IPS-20b (cell line): ENCODE results near the gene FAM131A.

Experiments used
- H3K27ac ChIP-seq: one replicate; pipeline ENCODE4 v1.5.1; 2013; ENCODE audit warnings: low read length
- H3K27me3 ChIP-seq: 2 replicates; pipeline ENCODE4 v1.6.1; 2013; ENCODE audit warnings: mild to moderate bottlenecking, low read length, inconsistent platforms; ENCODE audit not compliant: insufficient read depth
- H3K36me3 ChIP-seq: 2 replicates; pipeline ENCODE4 v1.6.1; 2013; ENCODE audit warnings: low read depth, mild to moderate bottlenecking, inconsistent platforms, low read length, moderate library complexity; ENCODE audit not compliant: insufficient read depth
- H3K4me1 ChIP-seq: 2 replicates; pipeline ENCODE4 v1.6.1; 2013; ENCODE audit warnings: mild to moderate bottlenecking, control low read depth, inconsistent platforms, low read length, moderate library complexity; ENCODE audit not compliant: insufficient read depth
- H3K4me3 ChIP-seq: 2 replicates; pipeline ENCODE4 v1.5.1; 2013; ENCODE audit warnings: mild to moderate bottlenecking, low read length, inconsistent platforms
- H3K9ac ChIP-seq: 2 replicates; pipeline ENCODE4 v1.6.1; 2013; ENCODE audit warnings: low read depth, mild to moderate bottlenecking, inconsistent platforms, low read length, moderate library complexity
- H3K9me3 ChIP-seq: 2 replicates; pipeline ENCODE4 v1.6.1; 2013; ENCODE audit warnings: mild to moderate bottlenecking, low read depth, low read length, inconsistent platforms; ENCODE audit not compliant: insufficient read depth

Gene FAM131A

DNA sequence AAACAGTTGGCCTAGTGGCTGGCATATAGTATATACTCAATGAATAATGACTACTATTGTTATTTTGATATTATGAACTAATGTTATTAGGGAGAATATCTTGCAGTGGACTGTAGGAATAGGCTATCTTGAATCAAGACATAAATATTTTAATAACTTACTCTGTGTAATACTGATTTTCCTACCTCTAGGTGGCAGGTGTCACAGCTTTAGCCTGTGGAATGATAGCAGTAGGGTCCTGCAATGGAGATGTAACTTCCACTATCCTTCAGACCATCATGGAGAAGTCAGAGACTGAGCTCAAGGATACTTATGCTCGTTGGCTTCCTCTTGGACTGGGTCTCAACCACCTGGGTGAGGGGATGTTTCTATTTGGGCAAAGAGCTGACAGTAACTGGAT is 31.8 kb upstream of the FAM131A start:
- no peak overlapping the region for H3K9ac ChIP-seq
- H3K36me3 ChIP-seq, result peaks cover 86% of the 10 kb centered on the region
- no peaks in the 10 kb centered on the region for H3K4me1 ChIP-seq
- H3K27ac ChIP-seq, result no peak overlapping the region
- H3K4me3 ChIP-seq, result no peak overlapping the region
- no peaks in the 10 kb centered on the region for H3K27me3 ChIP-seq
- H3K9me3 ChIP-seq, result no peaks in the 10 kb centered on the region

DNA sequence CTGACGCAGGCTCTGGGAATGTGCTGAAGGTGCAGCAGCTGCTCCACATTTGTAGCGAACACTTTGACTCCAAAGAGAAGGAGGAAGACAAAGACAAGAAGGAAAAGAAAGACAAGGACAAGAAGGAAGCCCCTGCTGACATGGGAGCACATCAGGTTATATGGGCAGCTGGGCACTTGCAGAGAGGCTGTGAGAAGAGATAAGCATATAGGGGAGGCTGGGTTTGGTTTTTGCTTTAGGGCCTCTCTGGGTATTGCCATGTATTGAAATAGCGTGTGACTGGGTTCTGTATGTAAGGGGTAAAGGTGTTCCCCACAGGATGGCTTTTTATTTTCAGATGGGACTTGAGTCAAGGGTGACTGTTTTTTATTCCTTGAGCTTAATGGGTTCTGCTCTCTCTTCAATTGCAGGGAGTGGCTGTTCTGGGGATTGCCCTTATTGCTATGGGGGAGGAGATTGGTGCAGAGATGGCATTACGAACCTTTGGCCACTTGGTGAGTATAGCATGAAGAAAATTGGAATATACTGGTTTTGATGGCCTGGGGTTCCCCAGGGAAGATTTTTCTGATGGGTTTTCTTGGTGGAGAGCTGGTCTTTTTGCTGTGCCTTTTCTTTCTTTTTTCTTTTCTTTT is 30.9 kb upstream of the FAM131A start:
- no peak overlapping the region for H3K4me3 ChIP-seq
- H3K36me3 ChIP-seq, result peaks cover 78% of the 10 kb centered on the region
- no peaks in the 10 kb centered on the region for H3K4me1 ChIP-seq
- no peaks in the 10 kb centered on the region for H3K9me3 ChIP-seq
- no peak overlapping the region for H3K27ac ChIP-seq
- no peaks in the 10 kb centered on the region for H3K27me3 ChIP-seq
- H3K9ac ChIP-seq, result no peak overlapping the region

DNA sequence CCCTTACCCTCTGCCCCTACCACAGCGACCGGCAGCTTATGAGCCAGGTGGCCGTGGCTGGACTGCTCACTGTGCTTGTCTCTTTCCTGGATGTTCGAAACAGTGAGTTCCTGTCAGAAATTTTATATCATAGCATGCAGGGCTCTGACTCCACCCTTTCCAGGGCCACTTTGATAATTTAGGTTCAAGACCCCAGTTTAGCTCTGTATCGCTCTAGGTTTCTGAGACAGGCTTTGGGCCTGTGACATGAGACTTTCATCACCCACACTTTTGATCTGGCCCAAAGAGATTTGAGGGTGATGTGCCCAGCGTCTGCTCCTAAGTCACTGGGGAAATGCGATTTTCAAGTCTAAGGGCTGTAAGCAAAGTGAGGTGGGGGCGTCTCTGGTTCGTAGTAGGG is 29.5 kb upstream of the FAM131A start:
- H3K27me3 ChIP-seq, result no peaks in the 10 kb centered on the region
- H3K36me3 ChIP-seq, result peaks cover 63% of the 10 kb centered on the region
- H3K4me1 ChIP-seq, result no peaks in the 10 kb centered on the region
- H3K9ac ChIP-seq, result no peak overlapping the region
- H3K9me3 ChIP-seq, result no peaks in the 10 kb centered on the region
- H3K4me3 ChIP-seq, result no peak overlapping the region
- no peak overlapping the region for H3K27ac ChIP-seq

DNA sequence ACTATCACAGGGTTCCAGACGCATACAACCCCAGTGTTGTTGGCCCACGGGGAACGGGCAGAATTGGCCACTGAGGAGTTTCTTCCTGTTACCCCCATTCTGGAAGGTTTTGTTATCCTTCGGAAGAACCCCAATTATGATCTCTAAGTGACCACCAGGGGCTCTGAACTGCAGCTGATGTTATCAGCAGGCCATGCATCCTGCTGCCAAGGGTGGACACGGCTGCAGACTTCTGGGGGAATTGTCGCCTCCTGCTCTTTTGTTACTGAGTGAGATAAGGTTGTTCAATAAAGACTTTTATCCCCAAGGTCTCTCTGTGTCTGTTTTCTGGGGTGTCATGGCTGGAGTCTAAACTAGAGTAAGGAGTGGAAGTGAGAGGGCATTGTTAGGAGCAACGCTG is 28.7 kb upstream of the FAM131A start:
- no peaks in the 10 kb centered on the region for H3K27me3 ChIP-seq
- H3K9me3 ChIP-seq, result no peaks in the 10 kb centered on the region
- peaks cover 55% of the 10 kb centered on the region for H3K36me3 ChIP-seq
- H3K4me1 ChIP-seq, result no peaks in the 10 kb centered on the region
- no peak overlapping the region for H3K4me3 ChIP-seq
- no peak overlapping the region for H3K27ac ChIP-seq
- no peak overlapping the region for H3K9ac ChIP-seq

DNA sequence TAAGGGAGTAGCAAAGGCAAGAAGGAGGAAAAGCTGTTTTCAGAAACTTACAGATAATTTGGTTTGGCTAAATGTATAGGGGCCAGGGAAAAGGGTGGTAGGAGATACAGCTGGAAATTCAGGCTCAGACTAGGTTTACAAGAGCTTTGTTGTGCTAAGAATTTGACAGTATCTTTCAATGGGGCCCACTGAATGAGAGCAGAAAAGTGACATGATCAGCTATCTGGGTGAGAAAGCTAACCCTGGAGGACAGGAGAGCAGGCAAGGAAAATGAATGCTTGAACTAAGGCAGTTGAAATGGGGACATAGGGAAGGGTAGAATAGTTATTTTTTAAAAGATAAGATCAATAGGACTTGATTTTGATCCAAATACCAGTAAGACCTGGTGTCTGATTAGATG is 25.8 kb upstream of the FAM131A start:
- H3K27me3 ChIP-seq, result no peaks in the 10 kb centered on the region
- no peaks in the 10 kb centered on the region for H3K9me3 ChIP-seq
- peaks cover 33% of the 10 kb centered on the region for H3K36me3 ChIP-seq
- H3K9ac ChIP-seq, result no peak overlapping the region
- no peak overlapping the region for H3K4me3 ChIP-seq
- no peak overlapping the region for H3K27ac ChIP-seq
- H3K4me1 ChIP-seq, result no peaks in the 10 kb centered on the region

DNA sequence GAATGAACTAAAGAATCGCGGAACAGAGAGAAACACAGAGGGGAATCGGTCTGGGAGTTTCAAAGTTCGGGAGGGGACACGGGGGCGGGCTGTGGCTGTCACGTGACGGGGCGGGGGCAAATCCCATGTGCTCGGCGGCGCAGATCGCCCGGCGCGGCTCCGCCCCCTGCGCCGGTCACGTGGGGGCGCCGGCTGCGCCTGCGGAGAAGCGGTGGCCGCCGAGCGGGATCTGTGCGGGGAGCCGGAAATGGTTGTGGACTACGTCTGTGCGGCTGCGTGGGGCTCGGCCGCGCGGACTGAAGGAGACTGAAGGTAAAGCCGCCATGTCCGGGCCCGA is 23.1 kb upstream of the FAM131A start, which contains the start of gene EIF4G1:
Gene EIF4G1, plus strand, starts transcription at position 244 of the 337 bp plus-strand sequence. CDS start 1,191 bp downstream, outside the sequence.
- Histone ChIP-seq H3K27ac (peak within 1 kb of the TSS; percentile 84), H3K9me3 (no peaks in the 10 kb centered on the region), H3K4me3 (peak within 1 kb of the TSS; percentile 97), H3K9ac (peak within 1 kb of the TSS; percentile 94), H3K36me3 (peaks cover 33% of the 10 kb centered on the region), H3K27me3 (no peaks in the 10 kb centered on the region), H3K4me1 (no peaks in the 10 kb centered on the region)

DNA sequence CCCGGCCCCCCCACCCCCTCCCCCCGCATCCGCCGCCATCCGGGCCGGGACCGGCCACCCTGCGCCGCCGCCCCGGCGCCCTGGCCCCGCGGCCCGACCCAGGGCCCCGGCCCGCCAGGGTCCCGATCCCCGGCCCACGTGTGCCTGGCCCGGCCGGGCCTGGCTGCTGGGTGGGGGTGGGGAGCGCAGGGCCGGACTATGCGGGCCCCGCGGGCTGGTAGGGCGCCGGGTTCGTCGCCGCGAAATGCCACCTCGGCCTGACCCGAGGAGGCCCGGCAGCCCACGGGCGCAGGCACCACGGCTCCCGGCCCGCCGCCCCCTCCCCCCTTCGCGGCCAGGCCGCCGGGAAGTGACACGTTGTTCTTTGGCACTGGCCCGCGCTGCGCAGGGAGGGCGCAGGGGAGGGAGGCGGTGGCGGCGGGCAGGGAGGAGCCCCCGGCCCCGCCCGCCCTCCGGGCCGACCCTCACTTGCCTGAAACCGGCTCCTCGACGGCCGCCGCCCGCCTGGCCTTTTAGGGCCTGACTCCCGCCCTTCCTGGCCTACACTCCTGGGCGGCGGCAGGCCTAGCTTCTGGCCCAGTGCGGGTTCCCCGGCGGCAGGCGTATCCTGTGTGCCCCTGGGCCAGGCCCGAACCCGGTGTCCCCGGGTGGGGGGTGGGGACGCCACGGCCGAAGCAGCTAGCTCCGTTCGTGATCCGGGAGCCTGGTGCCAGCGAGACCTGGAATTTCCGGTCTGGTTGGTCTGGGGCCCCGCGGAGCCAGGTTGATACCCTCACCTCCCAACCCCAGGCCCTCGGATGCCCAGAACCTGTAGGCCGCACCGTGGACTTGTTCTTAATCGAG is 22.5 kb upstream of the FAM131A start:
- Histone ChIP-seq H3K9ac (peak overlapping the region; percentile 94), H3K4me1 (no peaks in the 10 kb centered on the region), H3K36me3 (peaks cover 38% of the 10 kb centered on the region), H3K4me3 (peak overlapping the region; percentile 97), H3K9me3 (no peaks in the 10 kb centered on the region), H3K27ac (peak overlapping the region; percentile 84), H3K27me3 (no peaks in the 10 kb centered on the region)

DNA sequence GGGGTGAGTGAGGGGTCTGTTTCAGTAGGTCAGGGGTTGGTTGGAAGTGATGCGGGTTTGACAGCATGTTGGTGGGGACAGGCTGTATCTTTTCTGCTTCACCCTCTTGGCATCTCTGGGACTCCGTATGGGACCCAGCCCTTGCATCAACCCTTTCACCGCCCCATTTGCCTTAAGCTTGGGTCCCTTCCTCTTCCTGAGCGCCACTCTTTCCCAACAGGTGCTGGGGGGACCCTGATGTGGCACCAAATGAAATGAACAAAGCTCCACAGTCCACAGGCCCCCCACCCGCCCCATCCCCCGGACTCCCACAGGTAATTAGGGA is 21.9 kb upstream of the FAM131A start:
- no peaks in the 10 kb centered on the region for H3K4me1 ChIP-seq
- H3K27ac ChIP-seq, result peak overlapping the region; percentile 84
- peak overlapping the region; percentile 94 for H3K9ac ChIP-seq
- no peaks in the 10 kb centered on the region for H3K9me3 ChIP-seq
- peaks cover 44% of the 10 kb centered on the region for H3K36me3 ChIP-seq
- peak overlapping the region; percentile 97 for H3K4me3 ChIP-seq
- H3K27me3 ChIP-seq, result no peaks in the 10 kb centered on the region

DNA sequence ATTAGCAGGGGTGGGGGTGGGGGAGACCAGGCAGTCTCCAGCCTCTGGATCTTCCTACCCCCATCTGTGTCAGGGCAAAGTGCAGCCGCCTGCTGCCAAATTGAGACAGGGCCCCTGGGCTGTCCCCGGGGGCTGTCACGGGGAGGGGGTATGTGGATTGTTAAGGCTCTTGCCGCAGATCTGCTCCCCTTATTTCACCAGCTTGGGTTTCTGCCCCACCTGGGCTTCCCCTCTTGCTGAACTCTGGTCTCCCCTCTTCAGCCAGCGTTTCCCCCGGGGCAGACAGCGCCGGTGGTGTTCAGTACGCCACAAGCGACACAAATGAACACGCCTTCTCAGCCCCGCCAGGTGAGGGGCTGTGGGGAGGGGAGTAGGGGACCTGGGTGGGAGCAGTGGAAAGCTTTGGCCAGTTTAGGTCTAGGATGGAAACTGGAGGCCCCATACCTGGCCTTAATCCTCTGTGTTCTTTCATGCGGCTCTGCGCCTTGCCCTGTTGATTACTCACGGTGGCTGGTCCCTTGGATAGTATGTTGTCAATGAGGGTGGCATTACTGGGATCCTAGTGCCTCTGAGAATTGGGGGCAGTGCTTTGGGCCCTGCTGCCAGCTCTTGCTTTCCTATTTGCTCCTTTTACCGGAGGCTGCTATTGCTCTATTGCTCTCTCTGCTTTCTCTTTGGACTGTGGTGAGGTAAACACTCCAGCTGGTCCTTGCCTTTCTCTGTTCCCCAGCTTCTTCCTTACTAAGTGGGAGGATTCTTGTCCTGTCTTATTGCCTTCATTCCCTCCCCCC is 21.3 kb upstream of the FAM131A start:
- Histone ChIP-seq H3K4me3 (peak overlapping the region; percentile 97), H3K9ac (peak overlapping the region; percentile 94; the same call in 1 of the 2 replicates), H3K27me3 (no peaks in the 10 kb centered on the region), H3K27ac (no peak overlapping the region), H3K36me3 (peaks cover 49% of the 10 kb centered on the region), H3K9me3 (no peaks in the 10 kb centered on the region), H3K4me1 (no peaks in the 10 kb centered on the region)

DNA sequence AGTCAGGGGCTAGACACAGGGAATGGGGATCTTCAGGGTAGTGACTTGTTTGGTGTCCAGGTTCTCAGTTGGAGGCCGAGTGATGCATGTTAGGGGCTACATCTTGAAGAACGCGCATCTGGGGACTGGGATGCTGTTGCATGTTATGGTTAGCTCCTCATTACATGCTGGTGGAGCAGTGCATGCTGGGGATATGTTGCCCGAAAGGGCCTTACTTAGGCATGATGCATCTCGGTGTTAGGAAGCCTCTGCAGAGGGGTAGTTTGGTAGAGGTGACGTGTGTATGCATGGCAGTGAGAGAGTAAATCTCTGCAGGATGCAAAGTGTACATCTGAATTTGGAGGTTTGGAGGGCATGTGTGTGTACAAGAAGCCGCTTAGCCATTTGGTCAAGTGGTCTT is 20.6 kb upstream of the FAM131A start:
- no peak overlapping the region for H3K27ac ChIP-seq
- no peaks in the 10 kb centered on the region for H3K27me3 ChIP-seq
- peak overlapping the region; percentile 97; the same call in 1 of the 2 replicates for H3K4me3 ChIP-seq
- no peaks in the 10 kb centered on the region for H3K9me3 ChIP-seq
- peak overlapping the region; percentile 94; the same call in 1 of the 2 replicates for H3K9ac ChIP-seq
- no peaks in the 10 kb centered on the region for H3K4me1 ChIP-seq
- peaks cover 57% of the 10 kb centered on the region for H3K36me3 ChIP-seq

DNA sequence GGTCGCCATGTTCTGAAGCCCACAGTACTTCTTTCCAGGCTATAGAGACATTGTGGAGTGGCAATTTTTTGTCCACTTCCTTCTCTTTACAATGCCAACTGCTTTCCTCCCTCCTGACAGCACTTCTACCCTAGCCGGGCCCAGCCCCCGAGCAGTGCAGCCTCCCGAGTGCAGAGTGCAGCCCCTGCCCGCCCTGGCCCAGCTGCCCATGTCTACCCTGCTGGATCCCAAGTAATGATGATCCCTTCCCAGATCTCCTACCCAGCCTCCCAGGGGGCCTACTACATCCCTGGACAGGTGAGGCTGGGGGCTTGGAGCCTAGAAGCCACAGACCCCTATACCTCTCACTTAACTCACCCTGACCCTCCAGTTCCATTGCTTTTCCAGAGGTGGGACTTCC is 20.2 kb upstream of the FAM131A start:
- Histone ChIP-seq H3K27ac (no peak overlapping the region), H3K9me3 (no peaks in the 10 kb centered on the region), H3K36me3 (peaks cover 61% of the 10 kb centered on the region), H3K4me1 (no peaks in the 10 kb centered on the region), H3K9ac (peak overlapping the region; percentile 94; the same call in 1 of the 2 replicates), H3K27me3 (no peaks in the 10 kb centered on the region), H3K4me3 (0 out of 2 replicates have a peak overlapping the region, but pooled peaks have one; percentile 97)
